Peyer's patch (tissue), 4 donors: ENCODE results near the gene MMP11.

Experiments used
- POLR2A ChIP-seq, 2 donors: fragments of 450-650 bp; IDR thresholded peaks; one replicate each; pipeline ENCODE4 v1.5.1; 2017; ENCODE audit warnings: antibody characterized with exemption in 2 of 2, mild to moderate bottlenecking in 2 of 2, moderate library complexity in 2 of 2
- TF ChIP-seq, protein P1 (sequence below), 6 experiments: fragments of 450-650 bp in 4 of 6; fragments of 200-600 bp in 2 of 6; sonication (generic) in 1 of 6; IDR thresholded peaks; one replicate each; pipeline ENCODE4 v1.5.1; 2017 to 2019; ENCODE audit warnings: antibody characterized with exemption in 6 of 6, mild to moderate bottlenecking in 3 of 6, moderate library complexity in 1 of 6

DNA sequence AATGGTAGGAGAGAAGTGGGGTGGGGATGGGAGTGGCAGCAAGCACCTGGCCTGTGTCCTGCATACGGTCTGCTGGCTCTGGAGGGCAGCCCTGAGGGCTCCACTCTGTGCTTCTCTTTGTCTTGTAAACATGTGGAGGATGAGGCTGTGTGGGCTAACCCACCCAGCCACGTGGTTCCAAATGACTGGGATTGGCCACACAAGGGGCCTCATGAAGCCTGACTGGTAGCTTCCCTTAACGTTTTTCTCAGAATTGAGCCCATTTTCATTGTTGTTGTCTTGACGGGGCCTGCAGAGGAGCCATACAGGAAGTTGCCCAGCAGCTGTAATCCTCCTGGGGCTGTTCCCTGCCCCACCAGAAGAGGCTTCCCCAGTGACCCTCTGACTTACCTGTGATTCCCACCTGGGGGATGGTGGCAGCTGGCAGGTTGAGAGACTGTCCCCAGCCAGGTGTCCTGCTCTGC, 48.1 kb downstream of the MMP11 start:
- TF ChIP-seq, protein P1, sequence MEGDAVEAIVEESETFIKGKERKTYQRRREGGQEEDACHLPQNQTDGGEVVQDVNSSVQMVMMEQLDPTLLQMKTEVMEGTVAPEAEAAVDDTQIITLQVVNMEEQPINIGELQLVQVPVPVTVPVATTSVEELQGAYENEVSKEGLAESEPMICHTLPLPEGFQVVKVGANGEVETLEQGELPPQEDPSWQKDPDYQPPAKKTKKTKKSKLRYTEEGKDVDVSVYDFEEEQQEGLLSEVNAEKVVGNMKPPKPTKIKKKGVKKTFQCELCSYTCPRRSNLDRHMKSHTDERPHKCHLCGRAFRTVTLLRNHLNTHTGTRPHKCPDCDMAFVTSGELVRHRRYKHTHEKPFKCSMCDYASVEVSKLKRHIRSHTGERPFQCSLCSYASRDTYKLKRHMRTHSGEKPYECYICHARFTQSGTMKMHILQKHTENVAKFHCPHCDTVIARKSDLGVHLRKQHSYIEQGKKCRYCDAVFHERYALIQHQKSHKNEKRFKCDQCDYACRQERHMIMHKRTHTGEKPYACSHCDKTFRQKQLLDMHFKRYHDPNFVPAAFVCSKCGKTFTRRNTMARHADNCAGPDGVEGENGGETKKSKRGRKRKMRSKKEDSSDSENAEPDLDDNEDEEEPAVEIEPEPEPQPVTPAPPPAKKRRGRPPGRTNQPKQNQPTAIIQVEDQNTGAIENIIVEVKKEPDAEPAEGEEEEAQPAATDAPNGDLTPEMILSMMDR (IDR thresholded peaks at IDR 0.05): no peak
- no peak for TF ChIP-seq POLR2A (IDR thresholded peaks at IDR 0.05)
